ENCODE measurements around the gene PERP. TPM values are rescaled to one million over a fixed set of nuclear protein-coding genes. Genes with fewer than 3 reads are reported as not detected.

PERP gene
- total and polyA plus RNA-seq, 2 donors (not counting 1 experiment from before 2014, with no cell fraction given), result 39.3 to 85.4 TPM

DNA sequence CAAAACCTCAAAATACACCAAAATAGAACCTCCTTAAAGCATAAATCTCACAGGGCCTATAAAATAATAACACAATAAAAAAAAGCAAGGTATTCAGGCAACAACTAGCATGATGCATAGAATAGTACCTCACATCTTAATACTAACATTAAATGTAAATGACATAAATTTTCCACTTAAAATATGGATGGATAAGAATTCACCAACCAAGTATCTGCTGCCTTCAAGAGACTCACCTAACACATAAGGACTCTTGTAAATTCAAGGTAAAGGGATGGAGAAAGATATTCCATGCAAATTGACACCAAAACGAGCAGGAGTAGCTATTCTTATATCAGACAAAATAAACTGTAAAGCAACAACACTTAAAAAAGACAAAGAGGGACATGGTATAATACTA is 52.2 kb downstream of the PERP start:
- Histone ChIP-seq H3K36me3 (ENCODE audit: control insufficient read depth, insufficient read depth, low read length) (no peaks in the 10 kb centered on the region), H2AFZ (ENCODE audit: low read length) (no peak overlapping the region), H3K9ac (ENCODE audit: insufficient read depth, low read length) (no peak overlapping the region), H4K20me1 (ENCODE audit: control insufficient read depth, extremely low read depth, insufficient read depth, low read length) (no peaks in the 10 kb centered on the region), H3K9me3 (ENCODE audit: control insufficient read depth, insufficient read depth, low read depth, low read length) (no peaks in the 10 kb centered on the region), H3K4me2 (ENCODE audit: extremely low read depth, insufficient read depth, low read length) (no peak overlapping the region), H3K27me3 (ENCODE audit: control insufficient read depth, insufficient read depth, low read length) (peaks cover 4% of the 10 kb centered on the region), H3K79me2 (ENCODE audit: control insufficient read depth, insufficient read depth, low read length) (no peaks in the 10 kb centered on the region), H3K4me3 (replicated peaks in 1 of 4; ENCODE audit: control extremely low read depth in 1 of 4, insufficient read depth in 1 of 4, low read depth in 3 of 4, low read length in 4 of 4) (no peak overlapping the region), H3K27ac (ENCODE audit: insufficient read depth, low read length) (no peak overlapping the region), H3K4me1 (ENCODE audit: control insufficient read depth, extremely low read depth, insufficient read depth, low read length) (no peaks in the 10 kb centered on the region)
- DNase-seq (ENCODE audit: low read depth in 2 of 2), result no peak
- TF ChIP-seq EZH2 (IDR thresholded peaks at IDR 0.05; ENCODE audit: low read length, missing control alignments), result no peak
- TF ChIP-seq, protein P1, sequence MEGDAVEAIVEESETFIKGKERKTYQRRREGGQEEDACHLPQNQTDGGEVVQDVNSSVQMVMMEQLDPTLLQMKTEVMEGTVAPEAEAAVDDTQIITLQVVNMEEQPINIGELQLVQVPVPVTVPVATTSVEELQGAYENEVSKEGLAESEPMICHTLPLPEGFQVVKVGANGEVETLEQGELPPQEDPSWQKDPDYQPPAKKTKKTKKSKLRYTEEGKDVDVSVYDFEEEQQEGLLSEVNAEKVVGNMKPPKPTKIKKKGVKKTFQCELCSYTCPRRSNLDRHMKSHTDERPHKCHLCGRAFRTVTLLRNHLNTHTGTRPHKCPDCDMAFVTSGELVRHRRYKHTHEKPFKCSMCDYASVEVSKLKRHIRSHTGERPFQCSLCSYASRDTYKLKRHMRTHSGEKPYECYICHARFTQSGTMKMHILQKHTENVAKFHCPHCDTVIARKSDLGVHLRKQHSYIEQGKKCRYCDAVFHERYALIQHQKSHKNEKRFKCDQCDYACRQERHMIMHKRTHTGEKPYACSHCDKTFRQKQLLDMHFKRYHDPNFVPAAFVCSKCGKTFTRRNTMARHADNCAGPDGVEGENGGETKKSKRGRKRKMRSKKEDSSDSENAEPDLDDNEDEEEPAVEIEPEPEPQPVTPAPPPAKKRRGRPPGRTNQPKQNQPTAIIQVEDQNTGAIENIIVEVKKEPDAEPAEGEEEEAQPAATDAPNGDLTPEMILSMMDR (conservative IDR thresholded peaks at IDR 0.05 in 1 of 2, IDR thresholded peaks at IDR 0.05 in 1 of 2; ENCODE audit: low read depth in 1 of 2, low read length in 2 of 2), result no peak

DNA sequence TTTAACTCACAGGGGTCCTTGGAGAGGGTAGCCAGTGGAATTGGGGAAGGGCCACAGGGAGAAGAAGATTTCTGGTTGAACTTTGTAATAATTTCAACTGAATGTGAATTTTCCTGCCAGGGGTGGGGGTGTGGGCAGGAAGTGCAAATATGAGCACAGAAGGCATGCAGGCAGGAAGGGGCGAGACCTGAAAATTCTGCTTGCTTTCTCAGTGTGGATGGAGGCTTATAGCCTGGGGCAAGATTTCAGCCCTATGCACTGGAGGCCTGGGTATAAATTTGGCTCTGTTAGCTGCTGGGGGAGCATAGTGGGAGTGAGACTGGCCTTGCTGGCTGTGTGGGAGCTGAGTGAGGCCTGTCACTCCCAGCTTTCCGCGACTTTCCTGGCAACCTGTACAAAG is 54.4 kb downstream of the PERP start:
- H3K27ac ChIP-seq (ENCODE audit: insufficient read depth, low read length), result no peak overlapping the region
- H3K36me3 ChIP-seq (ENCODE audit: control insufficient read depth, insufficient read depth, low read length), result no peaks in the 10 kb centered on the region
- no peak for TF ChIP-seq EZH2 (IDR thresholded peaks at IDR 0.05; ENCODE audit: low read length, missing control alignments)
- TF ChIP-seq, protein P1 (conservative IDR thresholded peaks at IDR 0.05 in 1 of 2, IDR thresholded peaks at IDR 0.05 in 1 of 2; ENCODE audit: low read depth in 1 of 2, low read length in 2 of 2), result no peak
- H3K27me3 ChIP-seq (ENCODE audit: control insufficient read depth, insufficient read depth, low read length), result peaks cover 4% of the 10 kb centered on the region
- H2AFZ ChIP-seq (ENCODE audit: low read length), result no peak overlapping the region
- H3K4me2 ChIP-seq (ENCODE audit: extremely low read depth, insufficient read depth, low read length), result no peak overlapping the region
- DNase-seq (ENCODE audit: low read depth in 2 of 2), result no peak
- no peaks in the 10 kb centered on the region for H3K4me1 ChIP-seq (ENCODE audit: control insufficient read depth, extremely low read depth, insufficient read depth, low read length)
- H4K20me1 ChIP-seq (ENCODE audit: control insufficient read depth, extremely low read depth, insufficient read depth, low read length), result no peaks in the 10 kb centered on the region
- no peak overlapping the region for H3K9ac ChIP-seq (ENCODE audit: insufficient read depth, low read length)
- H3K4me3 ChIP-seq (replicated peaks in 1 of 4; ENCODE audit: control extremely low read depth in 1 of 4, insufficient read depth in 1 of 4, low read depth in 3 of 4, low read length in 4 of 4), result no peak overlapping the region
- no peaks in the 10 kb centered on the region for H3K79me2 ChIP-seq (ENCODE audit: control insufficient read depth, insufficient read depth, low read length)
- no peaks in the 10 kb centered on the region for H3K9me3 ChIP-seq (ENCODE audit: control insufficient read depth, insufficient read depth, low read depth, low read length)

DNA sequence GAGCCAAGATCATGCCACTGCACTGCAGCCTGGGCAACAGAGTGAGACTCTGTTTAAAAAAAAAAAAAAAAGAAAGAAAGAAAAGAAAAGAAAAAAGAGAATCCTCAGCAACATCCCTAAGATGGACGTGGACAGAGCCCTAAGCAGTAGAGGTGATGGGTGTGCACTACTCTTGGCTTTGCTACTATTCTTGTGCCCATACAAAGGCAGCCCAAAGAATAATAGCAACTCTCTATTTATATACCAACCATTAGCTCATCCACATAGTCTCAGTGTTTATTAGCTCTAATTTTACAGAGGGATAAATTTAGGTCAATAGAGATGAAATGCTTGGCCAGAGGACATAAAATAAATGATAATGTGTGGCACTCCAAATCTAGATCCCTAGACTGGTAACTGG is 62.2 kb downstream of the PERP start:
- TF ChIP-seq, protein P1 (conservative IDR thresholded peaks at IDR 0.05 in 1 of 2, IDR thresholded peaks at IDR 0.05 in 1 of 2; ENCODE audit: low read depth in 1 of 2, low read length in 2 of 2), result no peak
- TF ChIP-seq EZH2 (IDR thresholded peaks at IDR 0.05; ENCODE audit: low read length, missing control alignments), result no peak
- no peaks in the 10 kb centered on the region for H3K36me3 ChIP-seq (ENCODE audit: control insufficient read depth, insufficient read depth, low read length)
- no peak overlapping the region for H3K4me3 ChIP-seq (replicated peaks in 1 of 4; ENCODE audit: control extremely low read depth in 1 of 4, insufficient read depth in 1 of 4, low read depth in 3 of 4, low read length in 4 of 4)
- H2AFZ ChIP-seq (ENCODE audit: low read length), result no peak overlapping the region
- no peak overlapping the region for H3K4me2 ChIP-seq (ENCODE audit: extremely low read depth, insufficient read depth, low read length)
- no peak overlapping the region for H3K9ac ChIP-seq (ENCODE audit: insufficient read depth, low read length)
- H3K79me2 ChIP-seq (ENCODE audit: control insufficient read depth, insufficient read depth, low read length), result no peaks in the 10 kb centered on the region
- no peaks in the 10 kb centered on the region for H4K20me1 ChIP-seq (ENCODE audit: control insufficient read depth, extremely low read depth, insufficient read depth, low read length)
- no peaks in the 10 kb centered on the region for H3K9me3 ChIP-seq (ENCODE audit: control insufficient read depth, insufficient read depth, low read depth, low read length)
- no peak overlapping the region for H3K27ac ChIP-seq (ENCODE audit: insufficient read depth, low read length)
- no peaks in the 10 kb centered on the region for H3K4me1 ChIP-seq (ENCODE audit: control insufficient read depth, extremely low read depth, insufficient read depth, low read length)
- H3K27me3 ChIP-seq (ENCODE audit: control insufficient read depth, insufficient read depth, low read length), result no peaks in the 10 kb centered on the region
- no peak for DNase-seq (ENCODE audit: low read depth in 2 of 2)
